ENCODE data around the gene EEF1AKMT2. TPM values are rescaled to one million over a fixed set of nuclear protein-coding genes. Genes with fewer than 3 reads are reported as not detected.

The EEF1AKMT2 gene
- total RNA-seq (2014; rRNA removed) (18.2 and 19.6 TPM in 2 replicates), Bru-seq, nascent RNA (percentile 81 among the genes with signal in this experiment), BruChase-seq, experiment 1, labeled RNA remaining after a 6-hour chase (percentile 90 among the genes with signal in this experiment), BruChase-seq, experiment 2, labeled RNA remaining after a 2-hour chase (percentile 90 among the genes with signal in this experiment)
- long read RNA-seq, transcript EEF1AKMT2-201 (7 exons, 1,462 nt) = major isoform, 7 of 18 reads
- long read RNA-seq, partial matches to known transcripts = 1 of 18 reads
- long read RNA-seq, other reads (novel, unspliced or antisense) = 5 of 18 reads

DNA sequence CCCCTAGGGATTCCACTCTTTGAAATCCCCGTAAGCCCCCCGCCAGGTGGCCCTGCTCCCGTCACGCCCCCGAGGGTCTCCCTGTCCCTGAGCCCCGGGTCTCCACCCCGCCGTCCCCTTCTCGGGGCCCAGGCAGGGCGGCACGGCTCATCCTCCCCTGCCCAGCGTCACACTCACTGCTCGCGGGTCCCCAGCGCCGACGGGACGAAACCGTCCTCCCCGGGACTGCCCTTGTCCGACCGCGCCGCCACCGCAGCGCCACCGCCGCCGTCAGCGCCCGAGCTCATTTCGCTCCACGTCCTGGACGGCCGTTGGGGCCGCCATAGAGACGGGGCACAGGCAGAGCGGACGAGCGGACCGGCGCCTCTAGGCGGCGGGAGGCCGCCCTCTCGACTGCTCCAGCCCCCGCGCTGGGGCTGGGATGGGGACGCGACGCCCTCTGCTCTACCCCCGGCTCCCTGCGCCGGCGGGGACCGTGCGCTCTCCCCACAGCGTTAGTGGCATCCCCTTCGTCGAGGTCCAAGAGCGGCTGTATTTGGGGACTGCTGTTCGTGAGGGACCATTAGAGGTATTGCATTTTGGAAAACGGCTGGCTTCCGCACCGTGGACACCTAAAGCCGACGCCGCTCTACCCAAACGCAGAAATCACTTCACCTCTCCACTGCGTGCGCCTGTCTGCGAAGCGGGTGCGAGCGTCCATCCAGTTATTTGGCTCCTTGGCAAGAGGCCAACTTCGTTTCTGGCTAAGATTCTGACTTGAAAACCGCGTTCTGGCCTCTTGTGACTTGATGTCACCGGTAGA is at the start of gene EEF1AKMT2:
TSS of gene EEF1AKMT2 (minus strand) at position 341 of the 802 bp plus-strand sequence. CDS start at position 287, 54 bp downstream.
- Histone ChIP-seq H2AFZ (ENCODE audit: low read length) (peak within 1 kb of the TSS; percentile 87), H3K4me1 (ENCODE audit: insufficient read depth, low read length) (peaks cover 6% of the 10 kb centered on the region; the same call in 1 of the 2 replicates), H3K9me3 (ENCODE audit: low read length) (no peaks in the 10 kb centered on the region), H3K36me3 (ENCODE audit: low read depth, low read length) (peaks cover 10% of the 10 kb centered on the region; the same call in 1 of the 2 replicates), H3K9ac (ENCODE audit: low read length) (peak within 1 kb of the TSS; percentile 97), H3K4me3 (ENCODE audit: low read length) (peak within 1 kb of the TSS; percentile 97), H3K27ac (ENCODE audit: low read length) (peak within 1 kb of the TSS; percentile 36; the same call in 1 of the 2 replicates), H3K27me3 (ENCODE audit: low read length) (no peaks in the 10 kb centered on the region), H3K4me2 (ENCODE audit: low read length) (peak within 1 kb of the TSS; percentile 85), H3K9me2 (replicated peaks; ENCODE audit: low read length) (no peaks in the 10 kb centered on the region), H3F3A (ENCODE audit: low read length, unreplicated experiment) (no peaks in the 10 kb centered on the region), H4K20me1 (ENCODE audit: low read length) (no peaks in the 10 kb centered on the region), H3K79me2 (ENCODE audit: low read length) (peaks cover 28% of the 10 kb centered on the region)
- no TSS peak for BruUV-seq (replicated peaks)
- peak; percentile 96 for ATAC-seq
- TF ChIP-seq EZH2phosphoT487 (IDR thresholded peaks at IDR 0.05; ENCODE audit: borderline replicate concordance, low read length) = no peak
- TF ChIP-seq EZH2 (IDR thresholded peaks at IDR 0.05; ENCODE audit: low read length, unreplicated experiment) = no peak
- TF ChIP-seq, protein P1, sequence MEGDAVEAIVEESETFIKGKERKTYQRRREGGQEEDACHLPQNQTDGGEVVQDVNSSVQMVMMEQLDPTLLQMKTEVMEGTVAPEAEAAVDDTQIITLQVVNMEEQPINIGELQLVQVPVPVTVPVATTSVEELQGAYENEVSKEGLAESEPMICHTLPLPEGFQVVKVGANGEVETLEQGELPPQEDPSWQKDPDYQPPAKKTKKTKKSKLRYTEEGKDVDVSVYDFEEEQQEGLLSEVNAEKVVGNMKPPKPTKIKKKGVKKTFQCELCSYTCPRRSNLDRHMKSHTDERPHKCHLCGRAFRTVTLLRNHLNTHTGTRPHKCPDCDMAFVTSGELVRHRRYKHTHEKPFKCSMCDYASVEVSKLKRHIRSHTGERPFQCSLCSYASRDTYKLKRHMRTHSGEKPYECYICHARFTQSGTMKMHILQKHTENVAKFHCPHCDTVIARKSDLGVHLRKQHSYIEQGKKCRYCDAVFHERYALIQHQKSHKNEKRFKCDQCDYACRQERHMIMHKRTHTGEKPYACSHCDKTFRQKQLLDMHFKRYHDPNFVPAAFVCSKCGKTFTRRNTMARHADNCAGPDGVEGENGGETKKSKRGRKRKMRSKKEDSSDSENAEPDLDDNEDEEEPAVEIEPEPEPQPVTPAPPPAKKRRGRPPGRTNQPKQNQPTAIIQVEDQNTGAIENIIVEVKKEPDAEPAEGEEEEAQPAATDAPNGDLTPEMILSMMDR (conservative IDR thresholded peaks at IDR 0.05; ENCODE audit: low read depth, low read length) = no peak; the same call in none of the 2 replicates
- CTCF ChIA-PET = interaction anchor here (1.0 kb wide), 2 partner anchors 10 to 49 kb away, joined by 4 read pairs; partner anchors contain the start of gene ABRAXAS2
- intact Hi-C loops (cut with micrococcal nuclease) = loop anchor here (5.0 kb wide), 1 partner anchor 126 kb away; no protein-coding TSS in a partner anchor
- POLR2A ChIA-PET (ENCODE audit: unreplicated experiment) = interaction anchor here (0.6 kb wide), 5 partner anchors 35 to 163 kb away, joined by 3 to 7 read pairs (median 3); no protein-coding TSS in a partner anchor
- peak; percentile 79 for DNase-seq

DNA sequence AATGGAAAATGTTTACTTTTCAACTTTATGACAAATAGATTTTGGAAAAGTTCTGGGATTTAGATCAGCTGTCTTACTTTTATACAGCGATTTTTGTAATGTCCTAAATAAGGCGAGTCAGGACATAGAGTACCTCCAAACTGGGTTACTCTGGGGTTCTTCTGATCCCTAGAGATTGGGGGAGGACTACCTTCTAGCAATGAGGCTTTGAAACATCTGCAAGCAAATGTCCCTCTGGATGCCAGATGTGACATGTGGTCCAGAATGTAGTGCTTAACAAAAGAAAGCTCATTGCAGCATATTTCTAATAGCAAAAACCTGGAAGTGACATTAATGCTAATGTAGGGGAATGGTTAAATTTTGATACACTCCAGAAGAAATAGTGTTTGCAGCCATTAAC is 46.0 kb upstream of the EEF1AKMT2 start:
- no peaks in the 10 kb centered on the region for H3F3A ChIP-seq (ENCODE audit: low read length, unreplicated experiment)

More for the DNA sequence above, 46.0 kb upstream of the EEF1AKMT2 start:
- Histone ChIP-seq H3K36me3 (ENCODE audit: low read depth, low read length) (no peaks in the 10 kb centered on the region; the same call in 1 of the 2 replicates), H3K79me2 (ENCODE audit: low read length) (no peaks in the 10 kb centered on the region), H3K4me3 (ENCODE audit: low read length) (no peak overlapping the region), H3K9ac (ENCODE audit: low read length) (no peak overlapping the region), H2AFZ (ENCODE audit: low read length) (no peak overlapping the region), H4K20me1 (ENCODE audit: low read length) (no peaks in the 10 kb centered on the region), H3K4me1 (ENCODE audit: insufficient read depth, low read length) (no peaks in the 10 kb centered on the region), H3K9me2 (replicated peaks; ENCODE audit: low read length) (no peaks in the 10 kb centered on the region), H3K4me2 (ENCODE audit: low read length) (no peak overlapping the region), H3K9me3 (ENCODE audit: low read length) (no peaks in the 10 kb centered on the region), H3K27ac (ENCODE audit: low read length) (no peak overlapping the region), H3K27me3 (ENCODE audit: low read length) (no peaks in the 10 kb centered on the region)
- POLR2A ChIA-PET (ENCODE audit: unreplicated experiment) = interaction anchor here (0.6 kb wide), 1 partner anchor 11 kb away, joined by 4 read pairs; no protein-coding TSS in a partner anchor
- CTCF ChIA-PET = no interaction called here
- no TSS peak for BruUV-seq (replicated peaks)
- intact Hi-C loops (cut with micrococcal nuclease) = no loop called here
- ATAC-seq (no peak), DNase-seq (no peak)
- no peak for TF ChIP-seq EZH2 (IDR thresholded peaks at IDR 0.05; ENCODE audit: low read length, unreplicated experiment)
- TF ChIP-seq, protein P1 (conservative IDR thresholded peaks at IDR 0.05; ENCODE audit: low read depth, low read length) = no peak
- TF ChIP-seq EZH2phosphoT487 (IDR thresholded peaks at IDR 0.05; ENCODE audit: borderline replicate concordance, low read length) = no peak

Data from PC-3 (cell line).